SH-SY5Y (cell line): ENCODE measurements around the gene CELF2.

Experiments used
- GATA2 ChIP-seq: IDR thresholded peaks from 2 replicates; pipeline ENCODE4 v1.6.1; 2011; ENCODE audit warnings: mild to moderate bottlenecking, low read depth, low read length
- GATA3 ChIP-seq: IDR thresholded peaks from 2 replicates; pipeline ENCODE4 v1.6.1; 2011; ENCODE audit warnings: low read depth, mild to moderate bottlenecking, low read length, moderate library complexity

GRCh38 chr10:11045995-11046775 is 28.5 kb downstream of the CELF2 start:
- TF ChIP-seq GATA2 (no peak), GATA3 (no peak)
